GM18907 (cell line): Measurements from ENCODE around the gene PSME2.

Experiments
- ATAC-seq: cut with Tn5 transposase; IDR thresholded peaks from one replicate; pipeline ENCODE4 v1.9.1; 2021; ENCODE audit warnings: mild to moderate bottlenecking, moderate library complexity; ENCODE audit not compliant: unreplicated experiment

PSME2 gene

GRCh38 chr14:24146453-24146977, at the start of gene PSME2:
Gene PSME2, minus strand, starts transcription at chr14:24146610. Its CDS starts 29 bp downstream, at chr14:24146581.
- peak; percentile 66 for ATAC-seq

GRCh38 chr14:24195186-24196070, 49.0 kb upstream of the PSME2 start, which contains the start of gene TM9SF1:
Gene TM9SF1, minus strand, starts transcription at chr14:24195441. Its CDS starts 422 bp downstream, at chr14:24195019.
- peak; percentile 85 for ATAC-seq

GRCh38 chr14:24194873-24195185, 48.4 kb upstream of the PSME2 start:
- no peak for ATAC-seq

GRCh38 chr14:24194186-24194872, 47.9 kb upstream of the PSME2 start:
- ATAC-seq, result no peak

- no peak for ATAC-seq
Measured at GRCh38 chr14:24192933-24193332, 46.5 kb upstream of the PSME2 start.

GRCh38 chr14:24190416-24190815, 44.0 kb upstream of the PSME2 start:
- no peak for ATAC-seq

- no peak for ATAC-seq
Measured at GRCh38 chr14:24189460-24189859, 43.0 kb upstream of the PSME2 start.

GRCh38 chr14:24189059-24189375, 42.6 kb upstream of the PSME2 start:
- no peak for ATAC-seq

GRCh38 chr14:24188251-24189058, 42.0 kb upstream of the PSME2 start, which contains the start of gene IPO4:
Gene IPO4, minus strand, starts transcription at chr14:24188816. Its CDS starts 29 bp downstream, at chr14:24188787.
- peak; percentile 80 for ATAC-seq

- no peak for ATAC-seq
Measured at GRCh38 chr14:24187539-24187915, 41.1 kb upstream of the PSME2 start.

GRCh38 chr14:24186831-24187538, 40.6 kb upstream of the PSME2 start:
- no peak for ATAC-seq

- no peak for ATAC-seq
Measured at GRCh38 chr14:24185741-24186140, 39.3 kb upstream of the PSME2 start.

GRCh38 chr14:24185026-24185425, 38.6 kb upstream of the PSME2 start:
- ATAC-seq, result no peak

- no peak for ATAC-seq
Measured at GRCh38 chr14:24184104-24184970, 37.9 kb upstream of the PSME2 start.

GRCh38 chr14:24183014-24183481, 36.6 kb upstream of the PSME2 start:
- ATAC-seq, result no peak

GRCh38 chr14:24182110-24182882, 35.9 kb upstream of the PSME2 start:
- ATAC-seq, result no peak

- no peak for ATAC-seq
Measured at GRCh38 chr14:24181371-24182077, 35.1 kb upstream of the PSME2 start.
